Stimulated activated CD4-positive, alpha-beta T cell treated with anti-CD3 and anti-CD28 coated beads, Interleukin-2, amount 100 ng/mL, for 4 hours (primary cell): ENCODE results near the gene KDM7A.
A peak's percentile ranks its signal among the peaks of the same experiment; 100 is the strongest.

Experiments
- DNase-seq: peaks from one replicate; pipeline ENCODE4 v3.0.0-alpha.2; 2020; ENCODE audit warnings: low read depth

KDM7A gene

GRCh38 chr7:140082770-140083169, 94.0 kb downstream of the KDM7A start:
- DNase-seq, result no peak

- DNase-seq, result no peak
Measured at GRCh38 chr7:140081774-140082425, 94.9 kb downstream of the KDM7A start.

- DNase-seq, result no peak
Measured at GRCh38 chr7:140080919-140081318, 95.9 kb downstream of the KDM7A start.

- no peak for DNase-seq
Measured at GRCh38 chr7:140079121-140079536, 97.7 kb downstream of the KDM7A start.

- no peak for DNase-seq
Measured at GRCh38 chr7:140078392-140078791, 98.4 kb downstream of the KDM7A start.

- no peak for DNase-seq
Measured at GRCh38 chr7:140074780-140075179, 102.0 kb downstream of the KDM7A start.

- no peak for DNase-seq
Measured at GRCh38 chr7:140070546-140070945, 106.2 kb downstream of the KDM7A start.

- no peak for DNase-seq
Measured at GRCh38 chr7:140069298-140069949, 107.4 kb downstream of the KDM7A start.

GRCh38 chr7:140068033-140068432, 108.8 kb downstream of the KDM7A start:
- DNase-seq, result no peak

- DNase-seq, result no peak
Measured at GRCh38 chr7:140067052-140067451, 109.7 kb downstream of the KDM7A start.

- DNase-seq, result peak; percentile 85
Measured at GRCh38 chr7:140062528-140063299, 114.1 kb downstream of the KDM7A start, which contains the start of gene PARP12. Gene PARP12, minus strand, starts transcription at chr7:140062951. Its CDS starts 104 bp downstream, at chr7:140062847.

- DNase-seq, result peak; percentile 51
Measured at GRCh38 chr7:140062118-140062527, 114.7 kb downstream of the KDM7A start.

GRCh38 chr7:140061607-140061930, 115.2 kb downstream of the KDM7A start:
- DNase-seq, result no peak

- no peak for DNase-seq
Measured at GRCh38 chr7:140060788-140061606, 115.8 kb downstream of the KDM7A start.

GRCh38 chr7:140060243-140060630, 116.5 kb downstream of the KDM7A start:
- DNase-seq, result no peak

- DNase-seq, result peak; percentile 51
Measured at GRCh38 chr7:140059273-140060242, 117.2 kb downstream of the KDM7A start.

GRCh38 chr7:140058517-140058916, 118.3 kb downstream of the KDM7A start:
- DNase-seq, result no peak

GRCh38 chr7:140057143-140057535, 119.6 kb downstream of the KDM7A start:
- DNase-seq, result no peak

GRCh38 chr7:140056431-140057142, 120.2 kb downstream of the KDM7A start:
- no peak for DNase-seq

- DNase-seq, result no peak
Measured at GRCh38 chr7:140055833-140056232, 121.0 kb downstream of the KDM7A start.
